K562 (cell line): Measurements from ENCODE around the gene EPB41L3.

Experiments used
- EP300 ChIP-seq: IDR thresholded peaks from 2 replicates; pipeline ENCODE4 v1.6.1; 2012; ENCODE audit warnings: low read length, improper control_type of control experiment
- EZH2 ChIP-seq: IDR thresholded peaks from 2 replicates; pipeline ENCODE4 v1.6.1; 2012; ENCODE audit warnings: low read depth, mild to moderate bottlenecking, inconsistent platforms, low read length, borderline replicate concordance
- FOXM1 ChIP-seq, 2 experiments: fragments of 450-650 bp in 1 of 2; sonication (generic) in 1 of 2; formaldehyde crosslinking in 1 of 2; IDR thresholded peaks; 2 replicates each; pipeline versions ENCODE4 v1.6.1 to v1.9.0; 2017 to 2022; ENCODE audit warnings: low read depth in 2 of 2, mild to moderate bottlenecking in 2 of 2, missing genetic modification reagents in 1 of 2, moderate library complexity in 1 of 2
- NFATC3 ChIP-seq: fragments of 450-650 bp; IDR thresholded peaks from 2 replicates; pipeline ENCODE4 v1.6.1; 2017; ENCODE audit warnings: mild to moderate bottlenecking
- NR2C2 ChIP-seq, 2 experiments: fragments of 200-800 bp in 1 of 2; sonication (Bioruptor generic) in 1 of 2; sonication (generic) in 1 of 2; formaldehyde crosslinking in 1 of 2; IDR thresholded peaks; 2 replicates each; pipeline versions ENCODE4 v1.6.1 to v1.8.0; 2016 to 2022; ENCODE audit warnings: mild to moderate bottlenecking in 1 of 2, missing compliant biosample characterization in 1 of 2, missing genetic modification characterization in 1 of 2, missing genetic modification reagents in 1 of 2
- SRF ChIP-seq, 2 experiments: fragments of 250-450, 450-650 bp in 1 of 2; sonication (Bioruptor Pico) in 1 of 2; sonication (generic) in 1 of 2; formaldehyde crosslinking; IDR thresholded peaks; 2 replicates each; pipeline versions ENCODE4 v1.5.0 to v1.5.1; 2020 to 2022; ENCODE audit warnings: mild to moderate bottlenecking in 1 of 2, missing genetic modification reagents in 1 of 2
- TGIF2 ChIP-seq: sonication (generic); formaldehyde crosslinking; IDR thresholded peaks from 2 replicates; pipeline ENCODE4 v1.8.1; 2022; ENCODE audit warnings: mild to moderate bottlenecking, missing genetic modification reagents, moderate library complexity
- YY1 ChIP-seq, 3 experiments: IDR thresholded peaks; 2 replicates each; pipeline ENCODE4 v1.6.1; 2011; ENCODE audit warnings: low read length in 2 of 3, mild to moderate bottlenecking in 2 of 3, moderate library complexity in 2 of 3, borderline replicate concordance in 1 of 3, control low read depth in 1 of 3, low read depth in 1 of 3; ENCODE audit not compliant: insufficient read depth in 3 of 3, insufficient replicate concordance in 2 of 3, control insufficient read depth in 1 of 3, insufficient read length in 1 of 3; ENCODE audit errors: extremely low read depth in 1 of 3
- ZBED1 ChIP-seq: IDR thresholded peaks from 2 replicates; pipeline ENCODE4 v1.6.1; 2014
- TF ChIP-seq, protein P1 (sequence below), 3 experiments: IDR thresholded peaks in 2 of 3; conservative IDR thresholded peaks in 1 of 3; 2 replicates each; pipeline ENCODE4 v1.5.1; 2011 to 2012; ENCODE audit warnings: low read length in 3 of 3, mild to moderate bottlenecking in 3 of 3, control low read depth in 2 of 3, improper control_type of control experiment in 1 of 3, inconsistent platforms in 1 of 3, low read depth in 1 of 3, mixed read lengths in 1 of 3, moderate library complexity in 1 of 3; ENCODE audit not compliant: insufficient read depth in 2 of 3
- TF ChIP-seq, protein P2 (sequence below), 2 experiments: fragments of 250-450 bp in 1 of 2; fragments of 450-650 bp in 1 of 2; sonication (Bioruptor Pico) in 1 of 2; IDR thresholded peaks; 2 replicates each; pipeline versions ENCODE4 v1.6.1 to v1.8.0; 2016 to 2021; ENCODE audit warnings: mild to moderate bottlenecking in 2 of 2, moderate library complexity in 2 of 2, missing compliant biosample characterization in 1 of 2, missing genetic modification characterization in 1 of 2

DNA sequence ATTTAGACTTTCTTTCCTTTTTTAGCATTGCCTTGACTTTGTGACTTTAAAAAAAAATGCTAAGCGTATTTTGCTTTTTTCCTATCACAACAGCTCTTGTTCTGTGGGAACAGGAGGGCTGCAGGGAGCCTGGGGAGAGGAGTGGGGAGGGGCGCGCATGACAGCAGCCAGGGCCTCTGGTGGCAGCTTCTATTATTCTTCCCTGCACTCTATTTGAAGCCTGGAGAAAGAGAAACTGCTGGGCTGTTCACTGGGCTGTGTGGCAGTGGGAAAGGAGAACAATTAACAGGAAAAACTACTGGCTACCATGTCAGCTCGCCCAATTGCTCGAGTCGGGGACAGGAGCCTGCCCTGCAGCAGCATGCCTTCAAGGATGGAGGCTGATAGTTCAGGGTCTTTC, 129.3 kb downstream of the EPB41L3 start:
- TF ChIP-seq YY1 (IDR thresholded peaks at IDR 0.05; ENCODE audit: borderline replicate concordance in 1 of 3, control insufficient read depth in 1 of 3, extremely low read depth in 1 of 3, insufficient read depth in 3 of 3, insufficient read length in 1 of 3, insufficient replicate concordance in 2 of 3, low read depth in 1 of 3, low read length in 2 of 3) (no peak), EP300 (no peak), FOXM1 (IDR thresholded peaks at IDR 0.05; ENCODE audit: low read depth) (no peak), FOXM1 (CRISPR knock-in tag; IDR thresholded peaks at IDR 0.05; ENCODE audit: low read depth) (no peak), SRF (CRISPR knock-in tag; IDR thresholded peaks at IDR 0.05) (no peak), NFATC3 (no peak), TGIF2 (no peak), EZH2 (no peak), ZBED1 (no peak), NR2C2 (CRISPR knock-in tag; IDR thresholded peaks at IDR 0.05) (no peak), NR2C2 (tag; IDR thresholded peaks at IDR 0.05) (no peak)
- TF ChIP-seq, protein P1, sequence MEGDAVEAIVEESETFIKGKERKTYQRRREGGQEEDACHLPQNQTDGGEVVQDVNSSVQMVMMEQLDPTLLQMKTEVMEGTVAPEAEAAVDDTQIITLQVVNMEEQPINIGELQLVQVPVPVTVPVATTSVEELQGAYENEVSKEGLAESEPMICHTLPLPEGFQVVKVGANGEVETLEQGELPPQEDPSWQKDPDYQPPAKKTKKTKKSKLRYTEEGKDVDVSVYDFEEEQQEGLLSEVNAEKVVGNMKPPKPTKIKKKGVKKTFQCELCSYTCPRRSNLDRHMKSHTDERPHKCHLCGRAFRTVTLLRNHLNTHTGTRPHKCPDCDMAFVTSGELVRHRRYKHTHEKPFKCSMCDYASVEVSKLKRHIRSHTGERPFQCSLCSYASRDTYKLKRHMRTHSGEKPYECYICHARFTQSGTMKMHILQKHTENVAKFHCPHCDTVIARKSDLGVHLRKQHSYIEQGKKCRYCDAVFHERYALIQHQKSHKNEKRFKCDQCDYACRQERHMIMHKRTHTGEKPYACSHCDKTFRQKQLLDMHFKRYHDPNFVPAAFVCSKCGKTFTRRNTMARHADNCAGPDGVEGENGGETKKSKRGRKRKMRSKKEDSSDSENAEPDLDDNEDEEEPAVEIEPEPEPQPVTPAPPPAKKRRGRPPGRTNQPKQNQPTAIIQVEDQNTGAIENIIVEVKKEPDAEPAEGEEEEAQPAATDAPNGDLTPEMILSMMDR (IDR thresholded peaks at IDR 0.05 in 2 of 3, conservative IDR thresholded peaks at IDR 0.05 in 1 of 3; ENCODE audit: insufficient read depth in 2 of 3, low read depth in 1 of 3, low read length in 3 of 3): no peak
- TF ChIP-seq, protein P2, sequence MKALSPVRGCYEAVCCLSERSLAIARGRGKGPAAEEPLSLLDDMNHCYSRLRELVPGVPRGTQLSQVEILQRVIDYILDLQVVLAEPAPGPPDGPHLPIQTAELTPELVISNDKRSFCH (CRISPR knock-in tag; IDR thresholded peaks at IDR 0.05): no peak
- TF ChIP-seq, protein P2 (tag; IDR thresholded peaks at IDR 0.05): no peak
